Activated T-cell treated with anti-CD3 and anti-CD28 coated beads for 1 hour (primary cell): ENCODE measurements around the gene DNAH17.
"Not testable (repeated sequence)": the region's sequence is repeated elsewhere in the genome, so short reads cannot be mapped to it uniquely, and the experiment has no call there.

Experiments used
- DNase-seq: peaks from one replicate; pipeline ENCODE4 v3.0.0-alpha.2; 2020; ENCODE audit warnings: low read depth

The DNAH17 gene

GRCh38 chr17:78476149-78476548 is 101.0 kb downstream of the DNAH17 start:
- no peak for DNase-seq

- no peak for DNase-seq
Measured at GRCh38 chr17:78475211-78475610, 102.0 kb downstream of the DNAH17 start.

GRCh38 chr17:78474614-78475146 is 102.5 kb downstream of the DNAH17 start:
- no peak for DNase-seq

GRCh38 chr17:78473951-78474613 is 103.1 kb downstream of the DNAH17 start:
- no peak for DNase-seq

DNA sequence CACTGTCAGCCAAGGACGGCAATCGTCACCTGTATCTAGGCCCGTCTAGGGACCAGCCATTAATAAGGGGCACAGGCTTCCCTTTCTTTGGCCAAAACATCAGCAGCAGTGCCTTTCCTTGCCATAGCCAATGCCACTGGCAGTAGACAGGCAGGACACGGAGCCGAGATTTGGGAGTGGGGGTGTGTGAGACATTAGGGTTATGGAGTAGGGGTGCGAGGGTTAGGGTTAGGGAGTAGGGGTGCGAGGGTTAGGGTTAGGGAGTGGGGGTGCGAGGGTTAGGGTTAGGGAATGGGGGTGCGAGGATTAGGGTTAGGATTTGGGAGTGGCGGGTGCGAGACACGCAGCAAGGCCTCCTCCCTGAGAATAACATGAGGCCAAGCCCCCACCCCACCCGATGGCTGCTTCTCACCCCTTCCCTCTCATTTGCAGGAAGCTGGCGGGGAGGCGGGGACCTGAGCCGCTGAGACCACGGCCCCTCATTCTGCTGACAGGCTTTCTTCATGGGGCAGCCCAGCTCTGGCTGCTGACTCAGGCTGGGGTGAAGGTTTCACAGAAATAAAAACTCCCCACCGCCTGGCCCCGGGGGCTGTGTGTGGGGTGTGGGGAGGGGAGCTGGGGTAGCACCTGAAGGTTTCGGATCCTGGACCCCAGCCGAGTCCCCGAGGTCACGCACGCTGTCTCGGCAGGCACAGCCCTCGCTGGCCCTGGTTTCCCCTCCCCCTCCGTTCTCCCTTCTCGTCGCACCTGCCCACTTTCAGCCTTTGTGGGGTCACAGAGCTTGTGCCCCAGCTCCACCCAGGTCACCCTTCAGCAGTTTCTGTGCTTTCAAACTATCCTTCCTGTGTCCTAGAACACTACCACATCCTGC is 104.9 kb downstream of the DNAH17 start:
- DNase-seq, result no peak

DNA sequence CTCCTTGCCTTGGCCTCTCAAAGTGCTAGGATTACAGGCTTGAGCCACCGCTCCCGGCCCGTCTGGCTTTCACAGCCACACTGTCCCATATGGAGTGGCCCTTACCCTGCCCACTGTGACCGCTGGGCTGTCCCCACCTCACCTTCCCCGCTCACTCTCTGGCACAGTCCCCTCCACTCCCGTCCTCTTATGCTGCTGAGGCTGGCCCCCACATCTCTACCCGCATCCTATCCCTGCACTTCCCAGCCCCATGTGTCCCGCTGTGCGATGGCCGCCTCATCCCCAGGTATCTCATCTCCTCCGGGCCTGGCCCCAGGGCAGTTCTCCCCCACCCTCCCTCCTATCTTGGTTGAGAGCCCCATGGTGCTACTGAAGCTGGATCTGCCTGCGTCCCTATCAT is 105.6 kb downstream of the DNAH17 start:
- no peak for DNase-seq

DNA sequence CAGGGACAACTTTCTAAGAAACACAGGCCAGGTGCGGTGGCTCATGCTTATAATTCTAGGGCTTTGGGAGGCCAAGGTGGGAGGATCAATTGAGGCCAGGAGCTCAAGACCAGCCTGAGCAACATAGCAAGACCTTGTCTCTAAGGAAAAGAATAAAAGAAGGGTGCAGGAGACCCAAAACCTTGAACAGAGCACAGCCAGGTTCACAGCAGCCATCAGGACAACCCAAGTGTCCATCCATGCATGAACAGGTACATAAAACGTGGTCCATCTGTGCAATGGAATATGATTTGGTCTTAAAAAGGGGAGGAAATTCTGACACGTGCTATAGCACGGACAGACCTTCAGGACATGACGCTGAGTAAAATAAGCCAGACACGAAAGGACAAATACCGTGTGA is 107.8 kb downstream of the DNAH17 start:
- DNase-seq, result no peak

DNA sequence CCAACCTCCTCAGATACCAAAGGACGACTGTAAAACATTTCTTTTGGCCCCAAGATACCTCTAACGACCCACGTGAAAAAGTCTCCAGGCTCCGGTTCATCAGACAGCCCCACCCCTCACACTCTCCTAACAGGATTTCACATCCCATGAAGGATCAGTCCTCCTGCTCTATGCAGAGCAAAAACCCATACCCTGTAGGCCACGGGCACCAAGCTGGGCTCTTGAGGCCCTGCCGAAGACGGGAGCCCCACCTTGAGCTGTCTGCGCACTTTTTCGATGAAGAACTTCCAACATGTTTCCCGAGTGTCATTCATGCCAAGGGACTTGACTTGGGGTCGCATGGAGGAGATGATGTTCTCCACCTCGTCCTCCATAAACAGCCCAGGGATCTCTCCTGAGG is 108.8 kb downstream of the DNAH17 start:
- DNase-seq, result no peak

GRCh38 chr17:78466786-78467715 is 110.1 kb downstream of the DNAH17 start:
- DNase-seq, result no peak

- not testable (repeated sequence) for DNase-seq
Measured at GRCh38 chr17:78466109-78466785, 110.9 kb downstream of the DNAH17 start.

DNA sequence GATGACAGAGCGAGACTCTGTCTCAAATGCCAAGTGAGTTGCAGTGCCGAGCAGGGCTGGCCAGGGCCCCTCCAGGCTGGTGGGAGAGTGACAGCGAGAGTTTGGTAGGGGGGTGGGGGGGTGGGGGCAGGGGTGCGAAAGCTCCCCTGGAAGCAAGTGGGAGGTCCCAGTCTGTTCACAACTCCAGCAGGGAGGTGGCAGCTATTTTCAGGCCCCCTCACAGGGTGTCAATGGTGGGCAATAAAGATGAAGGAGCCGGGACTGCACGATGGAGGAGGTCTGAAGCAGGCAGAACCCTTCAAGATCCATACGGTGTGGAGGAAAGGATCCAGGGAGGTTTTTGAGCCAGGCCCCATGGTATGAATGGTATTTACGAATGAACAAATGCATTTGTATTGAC is 115.0 kb downstream of the DNAH17 start:
- no peak for DNase-seq

GRCh38 chr17:78461799-78462053 is 115.5 kb downstream of the DNAH17 start:
- DNase-seq, result no peak

DNA sequence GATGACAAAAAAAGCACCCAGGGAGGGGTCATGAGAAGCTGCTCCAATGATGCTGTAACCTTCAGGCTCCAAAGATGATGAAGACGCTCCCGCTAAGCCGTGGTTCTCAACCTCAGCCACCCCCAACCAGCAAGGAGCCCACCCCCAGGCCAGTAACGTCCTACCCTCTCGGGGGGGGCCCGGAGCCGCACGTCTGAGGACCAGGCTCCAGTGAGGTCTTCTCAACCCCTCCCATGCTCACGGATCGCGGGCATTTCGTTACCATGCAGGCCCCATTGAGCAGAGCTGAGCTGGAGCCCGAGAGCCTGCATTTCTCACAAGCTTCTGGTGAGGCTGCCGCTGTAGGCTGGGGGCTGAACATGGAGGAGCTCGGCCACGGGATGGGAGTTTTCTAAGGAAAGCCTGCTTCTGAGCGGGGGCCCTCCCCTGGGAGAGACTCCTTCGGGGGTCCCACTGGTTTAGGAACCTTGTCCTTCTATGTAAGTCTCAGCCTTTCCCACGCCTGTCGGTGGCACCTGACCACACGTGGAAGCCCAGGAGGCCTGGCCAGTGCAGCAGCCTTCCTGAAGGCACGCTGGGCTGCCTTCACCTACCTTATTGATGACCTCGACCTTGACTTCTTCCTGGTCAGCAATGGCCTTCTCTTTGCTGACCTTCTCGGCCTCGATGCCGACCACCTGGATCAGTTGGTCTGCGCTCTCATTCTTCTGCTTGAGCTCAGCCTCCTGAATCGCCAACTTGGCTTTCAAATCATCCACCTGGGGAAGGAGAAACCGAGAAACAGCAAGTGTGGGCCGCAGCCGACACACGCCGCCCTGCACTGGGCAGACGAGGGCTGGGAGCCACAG is 116.0 kb downstream of the DNAH17 start:
- DNase-seq, result no peak

DNA sequence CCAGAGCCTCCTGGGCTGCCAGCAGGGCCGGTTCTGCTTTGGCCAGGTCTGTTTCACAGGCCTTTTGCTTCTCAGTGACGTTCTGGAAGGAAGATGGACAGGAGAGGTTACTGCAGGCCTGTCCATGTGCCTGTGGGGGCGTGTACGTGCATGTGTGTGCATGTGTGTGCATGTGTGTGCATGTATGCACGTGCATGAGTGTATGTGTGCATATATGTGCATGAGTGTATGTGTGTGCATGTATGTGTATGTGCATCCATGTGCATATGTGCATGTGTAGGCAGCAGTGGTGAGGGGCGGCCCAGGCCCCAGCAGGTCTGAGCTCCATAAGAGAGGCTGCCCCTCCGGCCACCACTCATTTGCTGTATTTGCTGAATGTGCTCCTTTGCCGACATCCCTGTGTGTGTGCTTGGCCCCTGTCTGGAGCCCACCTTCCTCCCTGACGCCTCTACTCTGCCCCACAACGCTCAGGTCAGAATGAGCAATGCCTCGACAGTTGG is 117.0 kb downstream of the DNAH17 start:
- DNase-seq, result no peak

DNA sequence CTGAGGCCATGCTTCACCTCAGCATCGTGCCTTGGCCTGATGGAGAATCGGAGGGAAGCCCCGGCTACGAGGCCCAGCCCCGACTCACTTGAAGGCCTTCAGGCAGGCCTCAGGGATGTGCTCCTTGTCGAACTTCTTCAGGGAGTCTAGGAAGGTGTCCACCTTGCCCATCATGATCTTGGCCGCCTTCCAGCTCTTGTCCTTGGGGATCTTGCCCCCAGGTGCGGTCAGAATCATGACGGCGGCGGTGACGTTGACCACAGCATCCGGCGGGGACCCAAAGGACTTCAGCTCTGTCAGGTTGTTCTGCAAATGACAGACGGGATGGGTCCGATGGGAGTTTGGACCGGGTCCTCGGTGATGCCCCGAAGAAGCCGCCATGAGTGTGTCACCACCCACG is 117.5 kb downstream of the DNAH17 start:
- no peak for DNase-seq

- DNase-seq, result no peak
Measured at GRCh38 chr17:78458736-78459335, 118.4 kb downstream of the DNAH17 start.

DNA sequence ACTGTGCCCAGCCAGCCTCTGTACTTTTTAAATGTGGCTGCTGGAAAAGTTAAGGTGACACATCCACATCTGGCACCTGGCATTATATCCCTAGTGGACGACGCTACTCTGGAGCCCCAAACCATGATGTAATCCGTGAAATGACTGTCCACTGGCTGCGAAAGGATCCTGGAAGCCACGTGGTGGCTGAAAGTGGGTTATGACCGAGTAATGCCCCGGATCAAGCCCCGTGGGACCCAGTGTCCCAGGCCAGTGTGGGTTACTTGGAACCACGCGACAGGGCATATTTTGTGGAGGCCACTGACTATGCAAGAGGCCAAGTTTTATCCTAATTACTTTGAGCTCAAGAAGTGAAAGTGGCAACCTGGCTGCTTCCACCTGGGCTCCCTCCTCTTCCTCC is 119.1 kb downstream of the DNAH17 start:
- no peak for DNase-seq

DNA sequence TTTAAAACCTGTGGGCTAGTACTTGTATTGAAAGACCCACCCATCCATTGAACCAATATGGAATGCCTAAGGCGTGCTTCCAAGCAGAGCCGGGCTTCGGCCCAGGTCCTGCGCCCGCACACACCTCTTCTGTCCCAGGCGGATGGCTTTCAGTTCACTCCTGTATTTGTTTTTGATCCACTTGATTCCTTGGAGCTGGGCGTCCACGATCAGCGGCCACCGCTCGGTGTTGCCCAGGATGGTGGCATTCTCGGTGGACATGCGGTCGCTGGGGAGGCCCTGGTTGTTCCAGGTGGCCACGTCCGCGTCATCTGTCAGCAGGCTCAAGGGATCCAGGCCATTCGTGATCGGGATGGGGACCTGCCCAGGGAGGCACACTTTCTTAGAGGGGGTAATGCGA is 122.8 kb downstream of the DNAH17 start:
- no peak for DNase-seq

- no peak for DNase-seq
Measured at GRCh38 chr17:78451753-78452152, 125.4 kb downstream of the DNAH17 start.

DNA sequence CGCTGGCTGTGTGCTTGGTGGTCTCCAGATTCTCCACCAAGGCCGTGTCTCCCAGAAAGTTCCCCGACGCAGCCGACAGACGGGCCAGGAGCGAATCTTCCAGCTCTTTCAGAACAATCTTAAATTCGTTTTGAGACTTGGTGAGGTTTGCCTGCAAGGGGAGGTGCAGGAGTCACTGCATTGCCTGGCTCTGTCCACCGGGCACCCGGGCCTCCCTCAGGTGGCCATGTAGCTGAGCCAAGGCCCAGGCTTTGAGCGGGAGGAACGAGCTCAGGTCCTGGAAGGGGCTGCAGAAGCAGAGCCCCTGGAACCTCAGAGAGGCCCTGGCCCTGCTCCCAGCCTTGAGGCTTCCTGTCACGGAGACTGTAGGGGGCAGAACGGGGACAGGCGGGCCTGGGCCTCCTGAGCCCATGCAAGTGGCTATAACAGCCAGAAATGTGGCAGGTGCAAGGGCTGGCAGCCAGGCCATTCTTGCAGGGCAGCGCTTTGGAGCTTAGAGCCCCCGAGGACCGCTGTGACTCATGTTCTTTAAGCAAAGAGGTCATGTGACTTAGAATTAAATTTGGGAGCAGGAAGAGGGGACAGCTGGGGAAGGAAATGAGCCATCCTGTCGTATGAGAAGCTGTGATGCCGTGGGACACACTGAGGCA is 126.4 kb downstream of the DNAH17 start:
- DNase-seq, result no peak
